ENCODE data around the gene TPO.

DNA sequence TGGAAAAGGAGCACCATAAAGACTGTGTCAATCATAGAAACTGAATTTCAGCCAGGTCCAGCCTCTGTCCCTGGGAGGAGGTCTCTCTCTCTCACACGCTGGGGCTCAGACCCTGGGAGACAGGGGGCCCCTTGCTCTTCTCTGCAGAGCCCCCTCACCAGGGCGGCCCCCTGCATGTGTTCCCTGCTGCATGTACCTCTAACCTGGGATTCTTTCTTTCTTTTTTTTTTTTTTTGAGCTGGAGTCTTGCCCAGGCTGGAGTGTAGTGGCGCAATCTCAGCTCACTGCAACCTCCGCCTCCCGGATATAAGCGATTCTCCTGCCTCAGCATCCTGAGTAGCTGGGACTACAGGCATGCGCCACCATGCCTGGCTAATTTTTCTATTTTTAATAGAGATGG lies 46.5 kb downstream of the TPO start:
- TF ChIP-seq POLR2AphosphoS5 (IDR thresholded peaks at IDR 0.05; ENCODE audit: low read depth, low read length) (no peak), SIN3A (IDR thresholded peaks at IDR 0.05; ENCODE audit: borderline replicate concordance, insufficient read depth, low read length) (no peak), REST (IDR thresholded peaks at IDR 0.05; ENCODE audit: insufficient read depth in 1 of 2, low read depth in 2 of 2, low read length in 2 of 2) (no peak)

All from PFSK-1 (cell line).